Measurements from ENCODE around the gene LPP.

LPP gene

DNA sequence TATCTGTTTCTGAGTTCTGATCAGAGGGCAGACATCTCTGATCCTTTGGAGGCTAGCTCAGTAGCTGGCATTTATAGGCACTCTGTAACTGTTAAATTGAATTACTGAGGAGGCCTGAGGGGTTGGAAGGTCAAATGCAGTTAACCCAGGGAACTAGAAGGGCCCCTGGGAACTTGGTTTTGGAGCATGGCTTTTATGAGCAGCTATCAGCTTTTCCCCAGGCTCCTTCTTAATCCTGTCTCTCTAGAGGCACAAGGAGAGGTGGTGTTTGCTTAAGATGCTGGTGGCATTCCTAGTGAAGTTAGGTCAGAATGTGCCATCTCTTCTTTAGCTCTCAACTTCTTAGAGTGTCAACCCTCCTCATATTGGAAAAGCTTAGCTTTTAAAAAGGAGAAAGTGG is 128.9 kb downstream of the LPP start:
- no peak for DNase-seq

DNA sequence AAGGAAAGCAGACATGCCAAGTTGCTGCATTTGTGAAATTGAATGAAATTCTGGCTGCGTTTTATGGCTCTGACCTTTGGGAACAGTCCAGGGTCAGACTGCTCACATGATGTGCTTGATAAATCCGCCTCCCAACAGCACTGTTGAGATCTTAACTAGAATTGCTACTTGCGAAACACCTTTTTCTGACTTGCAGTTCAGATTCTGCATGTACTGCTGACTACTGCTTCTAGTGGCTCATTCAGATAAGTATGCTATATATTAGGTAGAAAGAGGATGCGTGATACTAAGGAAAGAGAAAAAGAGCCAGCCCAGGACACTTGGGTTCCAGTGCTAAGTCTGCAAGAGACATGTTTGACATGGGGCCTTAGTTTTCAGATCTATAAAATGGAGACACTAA is 129.4 kb downstream of the LPP start:
- DNase-seq = no peak

- DNase-seq = no peak
Observed at GRCh38 chr3:188284455-188285212, 130.7 kb downstream of the LPP start.

DNA sequence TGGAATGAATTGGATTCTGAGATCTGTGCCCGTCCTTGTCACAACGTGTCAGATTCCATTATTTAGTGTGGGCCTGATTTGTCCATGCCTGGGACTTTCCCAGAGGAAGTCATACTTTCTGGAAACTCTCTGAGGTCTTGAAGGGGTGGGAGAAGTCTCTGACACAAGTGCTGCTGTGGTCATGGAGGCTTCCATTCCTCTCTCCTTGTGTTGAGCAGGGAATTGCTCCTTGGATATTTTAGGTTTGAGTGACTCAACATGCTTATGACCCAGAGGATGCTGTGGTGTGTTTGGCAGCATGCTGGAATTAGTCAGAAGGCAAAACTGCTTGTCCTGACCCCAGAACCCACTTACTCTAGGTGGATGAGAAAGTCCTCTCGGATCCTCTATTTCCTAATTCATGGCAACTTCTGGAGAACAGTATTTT is 132.1 kb downstream of the LPP start:
- peak; percentile 31 for DNase-seq

GRCh38 chr3:188287339-188287738 is 133.4 kb downstream of the LPP start:
- no peak for DNase-seq

GRCh38 chr3:188287762-188288505 is 134.0 kb downstream of the LPP start:
- no peak for DNase-seq

DNA sequence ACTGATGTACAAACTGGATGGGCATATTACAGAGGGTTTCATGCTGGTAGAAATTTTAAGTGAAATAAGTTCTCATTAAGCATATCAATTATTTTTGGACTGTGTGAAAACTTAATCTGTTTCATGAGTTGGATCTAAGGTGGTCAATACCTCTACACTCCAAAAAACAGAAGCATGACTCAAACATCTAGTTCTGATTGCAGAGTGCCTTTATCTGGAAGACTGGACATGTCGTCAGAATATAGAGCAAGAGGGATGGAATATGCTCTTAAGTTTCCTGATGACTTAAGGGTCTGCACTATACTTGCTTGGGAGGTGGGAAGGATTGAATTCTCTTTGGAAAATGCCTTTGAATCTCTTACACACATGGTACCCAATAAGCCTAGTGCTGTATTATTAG is 138.3 kb downstream of the LPP start:
- no peak for DNase-seq

DNA sequence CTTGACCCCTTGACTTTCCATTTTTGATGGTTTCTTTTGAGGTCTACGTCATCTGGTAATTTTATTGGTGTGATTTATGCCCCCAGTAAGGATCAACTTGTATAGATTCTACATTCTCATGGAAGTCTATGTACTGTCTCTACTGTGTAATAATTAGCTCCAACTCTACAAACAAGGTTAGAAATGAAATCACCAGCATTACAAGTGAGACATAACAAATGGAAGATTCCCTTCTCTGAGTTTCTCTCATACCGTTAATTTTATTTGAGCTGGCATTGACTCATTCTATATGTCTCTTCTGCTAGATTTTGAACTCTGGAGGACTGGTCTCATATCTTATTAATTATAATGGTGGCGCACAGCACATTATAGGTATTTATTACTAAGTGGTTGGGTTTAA is 138.9 kb downstream of the LPP start:
- no peak for DNase-seq

DNA sequence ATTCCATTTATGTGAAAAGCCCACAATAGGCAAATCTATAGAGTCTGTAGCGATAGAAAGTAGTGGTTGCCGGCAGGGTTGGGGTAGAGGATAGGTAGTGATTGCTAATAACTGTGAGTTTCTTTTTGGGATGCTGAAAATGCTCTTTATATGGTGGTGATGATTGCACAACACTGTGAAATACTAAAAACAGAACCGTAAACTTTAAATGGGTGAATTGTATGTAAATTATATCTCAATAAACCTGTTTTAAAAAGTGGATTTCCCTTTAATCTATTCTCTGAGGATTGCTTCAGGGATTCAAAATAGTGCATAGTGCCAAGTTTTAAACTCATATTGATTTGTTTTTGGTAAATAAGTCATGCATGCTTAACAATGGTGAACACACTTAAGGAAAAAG is 140.2 kb downstream of the LPP start:
- DNase-seq = no peak

GRCh38 chr3:188294823-188295487 is 141.0 kb downstream of the LPP start:
- no peak for DNase-seq

DNA sequence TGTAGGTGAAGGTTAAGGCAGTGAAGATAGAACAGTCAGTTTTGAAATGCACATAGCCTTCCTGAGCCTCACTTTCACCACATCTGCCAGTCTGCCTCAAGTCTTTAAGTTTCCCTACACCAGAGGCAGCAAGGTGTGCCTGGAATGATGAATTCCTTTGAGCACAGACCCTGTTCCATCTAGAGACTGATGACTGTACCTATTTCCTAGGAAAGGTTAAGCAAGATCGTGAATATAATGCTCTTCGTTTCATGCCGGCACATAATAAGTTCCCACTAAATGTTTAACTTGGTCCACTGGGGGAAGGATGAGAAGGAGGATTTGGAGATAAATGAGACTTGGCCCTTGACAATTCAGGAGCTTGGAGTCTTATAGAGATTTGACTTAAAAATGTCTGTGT is 141.9 kb downstream of the LPP start:
- no peak for DNase-seq

DNA sequence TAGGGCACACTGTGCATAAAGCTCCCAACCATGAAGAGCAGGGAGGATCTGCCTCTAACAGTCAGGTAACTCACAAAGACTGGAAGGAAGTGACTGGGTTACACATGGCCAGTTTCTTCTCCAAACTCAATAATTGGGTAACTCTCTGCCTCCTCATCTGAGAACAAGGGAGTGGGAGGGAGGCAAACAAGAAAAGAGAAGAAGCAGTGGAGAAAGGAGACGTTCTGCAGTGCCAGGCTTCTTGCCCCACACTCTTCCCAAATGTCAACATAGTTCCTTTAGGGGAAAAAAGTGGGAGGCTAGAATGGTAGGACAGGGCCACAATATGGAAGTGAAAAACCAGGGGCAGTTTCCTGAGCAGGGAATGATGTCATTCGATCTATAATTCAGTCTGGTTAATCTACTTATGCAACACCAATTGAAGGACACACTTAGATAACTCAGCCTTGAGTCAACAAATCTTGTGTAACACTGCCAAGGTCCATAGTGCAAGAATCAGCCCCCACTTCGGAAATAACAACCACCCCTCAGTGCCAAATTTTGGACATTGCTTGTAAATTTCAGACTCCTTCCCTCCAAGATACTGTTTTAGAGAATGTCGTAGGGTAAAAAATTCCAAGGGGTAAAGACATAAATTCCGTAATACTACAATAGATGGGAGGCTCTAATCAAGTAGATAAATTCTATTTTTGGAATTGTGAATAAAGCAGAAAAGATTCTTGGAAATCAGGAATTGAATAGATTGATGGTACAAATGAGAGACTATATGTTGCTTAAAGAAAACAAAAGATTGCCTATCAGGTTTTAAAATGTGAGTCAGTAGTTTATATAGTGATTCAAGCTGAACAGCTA is 143.0 kb downstream of the LPP start:
- no peak for DNase-seq

- DNase-seq = no peak
Observed at GRCh38 chr3:188298585-188298984, 144.6 kb downstream of the LPP start.

DNA sequence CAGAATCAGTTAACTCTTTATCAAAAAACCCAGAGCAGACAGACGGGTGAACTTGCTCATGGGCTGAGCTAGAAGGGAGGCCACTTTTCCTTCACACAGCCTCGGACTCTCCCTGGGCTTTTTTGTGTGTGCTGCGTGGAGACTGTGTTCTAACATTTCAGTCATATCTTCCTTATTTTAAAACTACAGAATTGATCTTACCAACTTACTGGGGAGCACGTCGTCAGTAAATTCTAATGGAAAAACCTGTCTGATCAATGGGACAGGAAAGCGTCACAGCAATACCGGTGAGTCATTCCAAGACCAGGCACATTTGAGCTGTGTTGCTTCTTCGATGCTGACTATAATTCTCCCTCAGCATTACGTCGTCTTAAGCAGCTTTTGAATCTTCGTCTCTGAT is 145.1 kb downstream of the LPP start:
- no peak for DNase-seq

DNA sequence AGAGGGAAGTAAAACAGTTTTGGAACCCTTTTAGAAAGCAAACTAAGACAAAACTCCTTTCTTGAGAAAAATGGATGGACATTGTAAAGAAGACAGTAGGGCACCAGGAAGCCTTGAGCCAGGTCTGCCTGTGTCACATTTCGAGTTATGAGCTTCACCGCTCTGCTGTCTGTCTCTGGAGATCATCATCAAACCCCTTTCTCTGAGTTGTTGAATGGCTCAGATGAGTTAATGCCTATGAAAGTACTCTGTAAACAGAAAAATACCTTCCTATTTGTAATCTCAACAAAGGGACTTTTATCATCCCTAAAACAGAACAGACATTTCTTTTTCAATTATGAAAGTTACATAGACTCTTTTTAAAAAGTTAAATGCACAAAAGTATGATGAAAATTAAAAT is 145.8 kb downstream of the LPP start:
- DNase-seq = no peak

- DNase-seq = no peak
Observed at GRCh38 chr3:188301147-188301546, 147.2 kb downstream of the LPP start.

- no peak for DNase-seq
Observed at GRCh38 chr3:188303286-188303799, 149.4 kb downstream of the LPP start.

- no peak for DNase-seq
Observed at GRCh38 chr3:188303823-188304222, 149.9 kb downstream of the LPP start.

GRCh38 chr3:188304501-188304900 is 150.5 kb downstream of the LPP start:
- no peak for DNase-seq

GRCh38 chr3:188305220-188305619 is 151.3 kb downstream of the LPP start:
- DNase-seq = no peak

DNA sequence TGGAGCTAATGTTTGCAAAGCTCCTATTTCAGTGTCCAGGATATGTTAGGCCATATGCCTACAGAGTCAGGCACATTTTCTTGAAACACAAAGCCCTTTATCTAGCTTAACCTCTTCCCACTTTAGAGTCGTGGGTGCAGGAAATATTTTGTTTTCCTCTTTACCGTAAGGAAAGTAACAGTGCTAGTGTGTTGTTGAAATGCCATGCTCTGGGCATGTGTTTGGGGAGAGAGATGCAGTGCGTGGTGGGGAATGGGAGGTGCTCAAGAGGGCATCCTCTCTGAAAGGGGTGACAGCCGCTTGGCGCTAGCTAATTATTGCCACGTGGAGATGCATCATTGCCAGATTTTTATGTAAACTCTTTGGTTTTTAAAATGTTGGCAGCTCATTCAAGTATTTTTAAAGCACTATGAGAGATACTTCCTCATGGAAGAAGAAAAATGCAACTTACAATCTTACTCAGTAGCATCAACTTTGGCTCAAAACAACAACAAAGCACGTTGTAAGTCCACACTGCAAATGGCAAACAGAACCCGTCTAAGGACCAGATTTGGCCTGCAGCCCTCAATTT is 152.6 kb downstream of the LPP start:
- no peak for DNase-seq

Data from GOT3 (cell line).